Small intestine (tissue), 7 donors: ENCODE results near the gene ZCCHC17. TPM values are rescaled to one million over a fixed set of nuclear protein-coding genes. Genes with fewer than 3 reads are reported as not detected.
A peak's percentile ranks its signal among the peaks of the same experiment; 100 is the strongest.
"Not testable (repeated sequence)": the region's sequence is repeated elsewhere in the genome, so short reads cannot be mapped to it uniquely, and the experiment has no call there.

Experiments
- DNase-seq, 2 donors: peaks; one replicate each; pipeline versions ENCODE4 v3.0.0 to v3.0.0-alpha.2; 2013
- FAIRE-seq: peaks from 2 replicates; lab custom pipeline; 2012; peaks lifted over from hg19 to GRCh38; lab: Jason Lieb, UNC
- H3K27ac ChIP-seq, 3 donors: one replicate each; pipeline ENCODE4 v1.5.1; 2013; ENCODE audit warnings: low read length in 2 of 3, mild to moderate bottlenecking in 2 of 3, control low read depth in 1 of 3, inconsistent platforms in 1 of 3, low read depth in 1 of 3, moderate library complexity in 1 of 3
- H3K27me3 ChIP-seq, 3 donors: one replicate each; pipeline ENCODE4 v1.6.1; 2013; ENCODE audit warnings: low read length in 3 of 3, inconsistent platforms in 1 of 3; ENCODE audit not compliant: control insufficient read depth in 3 of 3, insufficient read depth in 3 of 3
- H3K36me3 ChIP-seq, 3 donors: one replicate each; pipeline ENCODE4 v1.6.1; 2013; ENCODE audit warnings: low read length in 3 of 3, inconsistent platforms in 1 of 3, low read depth in 1 of 3, mild to moderate bottlenecking in 1 of 3, moderate library complexity in 1 of 3; ENCODE audit not compliant: control insufficient read depth in 3 of 3, insufficient read depth in 2 of 3
- H3K4me1 ChIP-seq, 3 donors: one replicate each; pipeline ENCODE4 v1.6.1; 2013; ENCODE audit warnings: low read length in 2 of 3, inconsistent platforms in 1 of 3, low read depth in 1 of 3, mild to moderate bottlenecking in 1 of 3, moderate library complexity in 1 of 3; ENCODE audit not compliant: control insufficient read depth in 3 of 3, insufficient read depth in 2 of 3
- H3K4me3 ChIP-seq, 3 donors: one replicate each; pipeline ENCODE4 v1.5.1; 2013; ENCODE audit warnings: low read length in 3 of 3, control low read depth in 1 of 3, inconsistent platforms in 1 of 3, low read depth in 1 of 3, mild to moderate bottlenecking in 1 of 3, moderate library complexity in 1 of 3
- H3K9me3 ChIP-seq, 2 donors: one replicate each; pipeline ENCODE4 v1.6.1; 2013; ENCODE audit warnings: low read depth in 1 of 2, low read length in 1 of 2; ENCODE audit not compliant: control insufficient read depth in 2 of 2, insufficient read depth in 1 of 2
- WGBS, 3 donors: extraction: QIAGEN DNeasy Blood & Tissue Kit; methylation state at CpG; one replicate each; pipeline ENCODE4 v1.1.7; 2013; 5-methylcytosine and 5-hydroxymethylcytosine counted together
- polyA plus RNA-seq, 4 donors: library from polyadenylated mRNA; stranded (reverse) in 3 of 4; unstranded in 1 of 4; fragments of 200-250 nt in 3 of 4; fragments of 120-200 nt in 1 of 4; gene quantifications; one replicate each; pipeline versions ENCODE4 v1.2.1 to v1.2.3, GENCODE V29; 2013
- donor health status: healthy with polysubstance abuse.
- donor health status: control.
- donor health status: control.
- donor health status: Bipolar disorder and iron deficiency.
- donor health status: healthy.

ZCCHC17 gene
- polyA plus RNA-seq, 4 donors, result 21.1 to 28.1 (median 24.5) TPM

DNA sequence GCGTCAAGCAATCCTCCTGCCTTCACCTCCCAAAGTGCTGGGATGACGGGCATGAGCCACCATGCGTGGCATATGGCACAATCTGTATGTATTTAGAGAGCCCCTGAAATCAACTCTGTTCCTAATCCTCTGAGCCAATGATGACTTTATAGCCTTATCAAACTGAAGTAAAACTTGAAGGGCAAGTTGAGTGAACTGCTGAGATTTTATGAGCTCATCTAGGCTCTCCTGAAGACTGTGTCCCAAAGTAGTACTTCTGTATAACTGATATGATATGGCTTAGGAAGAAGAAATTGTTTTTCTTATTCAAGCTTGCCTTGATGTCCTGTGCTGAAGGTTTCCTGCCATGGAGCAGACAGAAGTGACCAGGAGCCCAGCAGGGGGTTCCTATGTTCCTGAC lies 33.4 kb upstream of the ZCCHC17 start:
- no peaks in the 10 kb centered on the region for H3K27me3 ChIP-seq
- no peaks in the 10 kb centered on the region for H3K4me1 ChIP-seq
- FAIRE-seq, result no peak
- no peak overlapping the region for H3K4me3 ChIP-seq
- H3K27ac ChIP-seq, result no peak overlapping the region
- H3K9me3 ChIP-seq, result no peaks in the 10 kb centered on the region
- peaks cover 17 to 43% (median 18%) of the 10 kb centered on the region in 3 donors for H3K36me3 ChIP-seq
- WGBS, 3 donors, result 35 to 74% (median 69%) methylated on average over 3 of the region's 3 CpGs
- peak in 1 of 2 donors; percentile 35 for DNase-seq

DNA sequence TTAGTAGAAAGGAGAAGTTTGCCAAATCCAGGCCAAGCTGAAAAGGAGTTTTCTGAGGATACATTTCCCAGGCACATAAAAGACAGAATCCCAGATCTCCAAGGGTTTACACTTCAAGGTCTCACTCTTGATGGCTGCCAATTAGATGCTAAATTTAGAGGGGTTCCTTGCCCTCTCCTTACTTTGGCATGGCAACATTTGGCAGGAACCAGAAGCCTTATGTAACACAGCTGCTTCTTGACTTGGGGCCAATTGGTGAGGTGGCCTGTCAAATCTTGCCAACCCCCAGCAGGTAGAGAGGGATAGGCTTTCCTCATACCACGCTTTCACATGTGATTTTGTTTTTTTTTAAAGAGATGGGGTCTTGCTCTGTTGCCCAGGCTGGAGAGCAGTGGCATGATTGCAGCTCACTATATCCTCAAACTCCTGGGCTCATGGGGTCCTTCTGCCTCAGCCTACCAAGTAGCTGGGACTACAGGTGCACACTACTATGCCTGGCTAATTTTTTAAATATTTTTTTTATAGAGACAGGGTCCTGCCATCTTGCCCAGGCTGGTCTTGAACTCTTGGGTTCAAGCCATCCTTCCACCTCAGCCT lies 31.9 kb upstream of the ZCCHC17 start:
- H3K36me3 ChIP-seq, result peaks cover 15 to 45% (median 20%) of the 10 kb centered on the region in 3 donors
- no peak for FAIRE-seq

DNA sequence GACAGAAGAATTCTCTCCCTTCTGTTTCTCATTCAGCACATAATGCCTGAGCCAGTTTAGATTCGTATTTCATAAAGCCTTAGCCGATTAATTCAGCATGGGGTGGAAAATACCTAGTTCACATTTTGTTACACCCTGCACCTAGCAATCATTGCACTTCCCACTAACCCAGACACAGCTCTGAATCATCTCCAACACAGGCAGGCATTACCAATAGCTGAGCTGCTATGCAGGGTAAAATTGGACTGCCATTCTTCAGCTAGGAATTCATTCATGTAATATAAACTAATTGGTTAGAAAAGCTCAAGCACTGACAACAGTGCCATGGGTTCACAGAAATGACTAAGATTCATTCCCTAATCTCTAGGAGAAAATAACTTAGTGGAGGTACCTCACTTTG lies 30.3 kb upstream of the ZCCHC17 start:
- Histone ChIP-seq H3K4me1 (no peaks in the 10 kb centered on the region), H3K4me3 (no peak overlapping the region), H3K9me3 (no peaks in the 10 kb centered on the region), H3K27ac (no peak overlapping the region), H3K36me3 (peaks cover 16 to 40% (median 20%) of the 10 kb centered on the region in 3 donors), H3K27me3 (no peaks in the 10 kb centered on the region)
- 94 to 100% (median 98%) methylated on average over 2 of the region's 2 CpGs for WGBS, 3 donors
- DNase-seq, result no peak
- no peak for FAIRE-seq

More for the DNA sequence above, 31.9 kb upstream of the ZCCHC17 start:
- H3K9me3 ChIP-seq, result no peaks in the 10 kb centered on the region
- WGBS, 3 donors, result 82 to 98% (median 96%) methylated on average over 1 of the region's 1 CpG
- no peaks in the 10 kb centered on the region for H3K4me1 ChIP-seq
- no peak overlapping the region for H3K27ac ChIP-seq
- H3K4me3 ChIP-seq, result no peak overlapping the region
- no peaks in the 10 kb centered on the region for H3K27me3 ChIP-seq
- DNase-seq, result no peak

- WGBS, 3 donors, result 62 to 85% (median 81%) methylated on average over 3 of the region's 3 CpGs
- Histone ChIP-seq H3K27ac (no peak overlapping the region), H3K27me3 (no peaks in the 10 kb centered on the region), H3K4me3 (no peak overlapping the region), H3K4me1 (no peaks in the 10 kb centered on the region), H3K9me3 (no peaks in the 10 kb centered on the region), H3K36me3 (peaks cover 10 to 37% (median 10%) of the 10 kb centered on the region in 3 donors)
- no peak for DNase-seq
- no peak for FAIRE-seq
Measured at GRCh38 chr1:31272369-31272768, 24.5 kb upstream of the ZCCHC17 start.

- H3K4me3 ChIP-seq, result no peak overlapping the region
- H3K9me3 ChIP-seq, result no peaks in the 10 kb centered on the region
- no peaks in the 10 kb centered on the region for H3K27me3 ChIP-seq
- no peaks in the 10 kb centered on the region for H3K4me1 ChIP-seq
- H3K27ac ChIP-seq, result no peak overlapping the region
- DNase-seq, result no peak
- peaks cover 8 to 31% (median 11%) of the 10 kb centered on the region in 3 donors for H3K36me3 ChIP-seq
- FAIRE-seq, result no peak
- WGBS, 3 donors, result 67 to 83% (median 82%) methylated on average over 2 of the region's 2 CpGs
Measured at GRCh38 chr1:31273619-31274018, 23.2 kb upstream of the ZCCHC17 start.

DNA sequence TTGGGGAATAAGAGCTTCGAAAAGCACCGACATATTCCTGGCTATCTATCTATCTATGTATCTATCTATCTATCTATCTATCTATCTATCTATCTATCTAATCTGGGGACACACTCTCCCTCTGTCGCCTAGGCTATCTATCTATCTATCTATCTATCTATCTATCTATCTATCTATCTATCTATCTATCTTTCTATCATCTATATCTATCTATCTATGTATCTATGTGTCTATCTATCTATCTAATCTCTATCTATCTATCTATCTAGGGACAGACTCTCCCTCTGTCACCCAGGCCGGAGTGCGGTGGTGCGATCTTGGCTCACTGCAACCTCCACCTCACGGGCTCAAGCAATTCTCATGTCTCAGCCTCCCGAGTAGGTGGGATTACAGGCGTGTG lies 14.4 kb upstream of the ZCCHC17 start:
- not testable (repeated sequence) for H3K27ac ChIP-seq, H3K9me3 ChIP-seq, H3K4me1 ChIP-seq, H3K4me3 ChIP-seq, FAIRE-seq, H3K27me3 ChIP-seq, DNase-seq
- 94 to 95% (median 94%) methylated on average over 9 of the region's 9 CpGs for WGBS, 3 donors
- peaks cover 9 to 32% (median 16%) of the 10 kb centered on the region in 3 donors for H3K36me3 ChIP-seq

GRCh38 chr1:31287791-31288190 lies 9.0 kb upstream of the ZCCHC17 start:
- WGBS, 3 donors, result 93 to 99% (median 95%) methylated on average over 4 of the region's 4 CpGs
- not testable (repeated sequence) for FAIRE-seq, H3K27me3 ChIP-seq, H3K4me3 ChIP-seq, DNase-seq, H3K4me1 ChIP-seq, H3K27ac ChIP-seq, H3K9me3 ChIP-seq
- peaks cover 10 to 55% (median 12%) of the 10 kb centered on the region in 3 donors for H3K36me3 ChIP-seq

GRCh38 chr1:31289021-31289420 lies 7.8 kb upstream of the ZCCHC17 start:
- FAIRE-seq (no peak), DNase-seq (no peak)
- no peak overlapping the region for H3K4me3 ChIP-seq
- H3K9me3 ChIP-seq, result no peaks in the 10 kb centered on the region
- no peaks in the 10 kb centered on the region for H3K27me3 ChIP-seq
- 75 to 91% (median 85%) methylated on average over 4 of the region's 4 CpGs for WGBS, 3 donors
- no peak overlapping the region for H3K27ac ChIP-seq
- H3K4me1 ChIP-seq, result no peaks in the 10 kb centered on the region
- peaks cover 10 to 52% (median 12%) of the 10 kb centered on the region in 3 donors for H3K36me3 ChIP-seq
